ENCODE data around the gene DPY19L1.

GRCh38 chr7:34902182-34902581 lies 135.1 kb downstream of the DPY19L1 start:
- TF ChIP-seq CTCF (IDR thresholded peaks at IDR 0.05) (no peak), POLR2A (IDR thresholded peaks at IDR 0.05) (no peak)

Data from Peyer's patch (tissue), 4 donors.